A673 (cell line): ENCODE results near the gene ESRRB. TPM values are rescaled to one million over a fixed set of nuclear protein-coding genes. Genes with fewer than 3 reads are reported as not detected.

ENCODE experiments used
- BruUV-seq: library from RNA; stranded (reverse); fragments of 400-500 nt; replicated peaks from 2 replicates; lab custom pipeline; 2021; lab: Mats Ljungman, UMichigan
- CTCF ChIA-PET: fragments of 300-600 bp; sonication (Branson Sonifier 250); formaldehyde crosslinking; loops from one replicate; lab custom pipeline; 2022; ENCODE audit warnings: antibody characterized with exemption; lab: Charles Lee
- POLR2A ChIA-PET: fragments of 300-600 bp; sonication (Branson Sonifier 250); formaldehyde crosslinking; loops from one replicate; lab custom pipeline; 2022; ENCODE audit warnings: antibody characterized with exemption; ENCODE audit not compliant: low non-redundant PET; lab: Charles Lee
- DNase-seq: peaks from one replicate; pipeline ENCODE4 v3.0.0-alpha.2; 2015; ENCODE audit warnings: low spot score
- H3K27ac ChIP-seq: fragments of 200-600 bp; sonication (generic); 2 replicates; pipeline ENCODE4 v1.5.1; 2016; ENCODE audit warnings: mixed run types, low read depth, mild to moderate bottlenecking, mixed read lengths, antibody characterized with exemption, low read length; ENCODE audit not compliant: poor library complexity, severe bottlenecking
- H3K27me3 ChIP-seq: fragments of 200-600 bp; sonication (generic); replicated peaks from 2 replicates; pipeline ENCODE4 v1.6.1; 2017; ENCODE audit warnings: mixed run types, low read depth, mild to moderate bottlenecking, mixed read lengths, antibody characterized with exemption, low read length; ENCODE audit not compliant: insufficient read depth, poor library complexity
- H3K36me3 ChIP-seq: fragments of 200-600 bp; sonication (generic); 2 replicates; pipeline ENCODE4 v1.6.1; 2016; ENCODE audit warnings: mixed run types, mild to moderate bottlenecking, mixed read lengths, antibody characterized with exemption, low read length; ENCODE audit not compliant: insufficient read depth, poor library complexity, severe bottlenecking
- H3K4me1 ChIP-seq: fragments of 200-600 bp; sonication (generic); 2 replicates; pipeline ENCODE4 v1.6.1; 2017; ENCODE audit warnings: mixed run types, mild to moderate bottlenecking, mixed read lengths, antibody characterized with exemption, low read length; ENCODE audit not compliant: insufficient read depth, poor library complexity, severe bottlenecking
- H3K4me3 ChIP-seq: fragments of 200-600 bp; sonication (generic); 2 replicates; pipeline ENCODE4 v1.5.1; 2016; ENCODE audit warnings: low read depth, mixed run types, mild to moderate bottlenecking, mixed read lengths, low read length; ENCODE audit not compliant: poor library complexity, severe bottlenecking
- H3K9me3 ChIP-seq: fragments of 200-600 bp; sonication (generic); 2 replicates; pipeline ENCODE4 v1.6.1; 2016; ENCODE audit warnings: mixed run types, low read depth, mild to moderate bottlenecking, mixed read lengths, antibody characterized with exemption, low read length; ENCODE audit not compliant: poor library complexity, severe bottlenecking
- EZH2 ChIP-seq: fragments of 200-600 bp; sonication (generic); IDR thresholded peaks from 2 replicates; pipeline ENCODE4 v1.6.1; 2017; ENCODE audit warnings: borderline replicate concordance, low read depth, mild to moderate bottlenecking, mixed read lengths, antibody characterized with exemption, low read length; ENCODE audit not compliant: poor library complexity, severe bottlenecking
- intact Hi-C: fragments of 100-400 bp; cut with micrococcal nuclease; formaldehyde crosslinking; loops from one replicate; pipeline ENCODE4 v1.10.0; 2022; ENCODE audit not compliant: unreplicated experiment
- total RNA-seq: library from RNA; stranded (reverse); gene quantifications from 2 replicates; pipeline ENCODE4 v1.2.3, GENCODE V29; 2021
- TF ChIP-seq, protein P1 (sequence below): fragments of 300-800, 200-600 bp; sonication (generic); conservative IDR thresholded peaks from 2 replicates; pipeline ENCODE4 v1.5.1; 2017; ENCODE audit warnings: low read depth, mild to moderate bottlenecking, antibody characterized with exemption, low read length, moderate library complexity, mixed read lengths

The ESRRB gene
- total RNA-seq, 1 experiment from 2014 or later, result 0.47 TPM

DNA sequence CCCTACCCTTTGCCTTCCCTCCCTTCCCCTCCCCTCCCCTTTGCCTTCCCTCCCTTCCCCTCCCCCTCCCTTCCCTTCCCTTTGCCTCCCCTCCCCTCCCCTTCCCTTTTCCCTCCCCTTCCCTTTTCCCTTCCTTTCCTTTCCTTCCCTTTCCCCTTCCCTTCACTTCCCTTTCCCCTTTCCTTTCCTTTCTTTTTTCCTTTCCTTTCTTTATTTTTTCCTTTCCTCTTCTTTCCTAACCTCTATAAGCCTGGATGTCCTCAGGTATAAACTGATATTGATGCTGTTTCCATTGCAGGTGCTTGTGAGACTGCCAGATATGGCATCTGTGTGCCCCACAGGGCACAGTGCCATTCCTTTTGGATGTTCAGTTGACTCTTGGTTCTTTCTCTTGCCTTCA lies 163.2 kb downstream of the ESRRB start:
- ChIA-PET POLR2A (no interaction called here), CTCF (no interaction called here)
- Histone ChIP-seq H3K4me3 (no peak overlapping the region), H3K27ac (no peak overlapping the region), H3K4me1 (peaks cover 37% of the 10 kb centered on the region), H3K27me3 (no peaks in the 10 kb centered on the region), H3K36me3 (no peaks in the 10 kb centered on the region), H3K9me3 (no peaks in the 10 kb centered on the region)
- BruUV-seq, result no TSS peak
- intact Hi-C loops, result no loop called here
- no peak for DNase-seq
- TF ChIP-seq EZH2, result no peak
- TF ChIP-seq, protein P1, sequence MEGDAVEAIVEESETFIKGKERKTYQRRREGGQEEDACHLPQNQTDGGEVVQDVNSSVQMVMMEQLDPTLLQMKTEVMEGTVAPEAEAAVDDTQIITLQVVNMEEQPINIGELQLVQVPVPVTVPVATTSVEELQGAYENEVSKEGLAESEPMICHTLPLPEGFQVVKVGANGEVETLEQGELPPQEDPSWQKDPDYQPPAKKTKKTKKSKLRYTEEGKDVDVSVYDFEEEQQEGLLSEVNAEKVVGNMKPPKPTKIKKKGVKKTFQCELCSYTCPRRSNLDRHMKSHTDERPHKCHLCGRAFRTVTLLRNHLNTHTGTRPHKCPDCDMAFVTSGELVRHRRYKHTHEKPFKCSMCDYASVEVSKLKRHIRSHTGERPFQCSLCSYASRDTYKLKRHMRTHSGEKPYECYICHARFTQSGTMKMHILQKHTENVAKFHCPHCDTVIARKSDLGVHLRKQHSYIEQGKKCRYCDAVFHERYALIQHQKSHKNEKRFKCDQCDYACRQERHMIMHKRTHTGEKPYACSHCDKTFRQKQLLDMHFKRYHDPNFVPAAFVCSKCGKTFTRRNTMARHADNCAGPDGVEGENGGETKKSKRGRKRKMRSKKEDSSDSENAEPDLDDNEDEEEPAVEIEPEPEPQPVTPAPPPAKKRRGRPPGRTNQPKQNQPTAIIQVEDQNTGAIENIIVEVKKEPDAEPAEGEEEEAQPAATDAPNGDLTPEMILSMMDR, result no peak

DNA sequence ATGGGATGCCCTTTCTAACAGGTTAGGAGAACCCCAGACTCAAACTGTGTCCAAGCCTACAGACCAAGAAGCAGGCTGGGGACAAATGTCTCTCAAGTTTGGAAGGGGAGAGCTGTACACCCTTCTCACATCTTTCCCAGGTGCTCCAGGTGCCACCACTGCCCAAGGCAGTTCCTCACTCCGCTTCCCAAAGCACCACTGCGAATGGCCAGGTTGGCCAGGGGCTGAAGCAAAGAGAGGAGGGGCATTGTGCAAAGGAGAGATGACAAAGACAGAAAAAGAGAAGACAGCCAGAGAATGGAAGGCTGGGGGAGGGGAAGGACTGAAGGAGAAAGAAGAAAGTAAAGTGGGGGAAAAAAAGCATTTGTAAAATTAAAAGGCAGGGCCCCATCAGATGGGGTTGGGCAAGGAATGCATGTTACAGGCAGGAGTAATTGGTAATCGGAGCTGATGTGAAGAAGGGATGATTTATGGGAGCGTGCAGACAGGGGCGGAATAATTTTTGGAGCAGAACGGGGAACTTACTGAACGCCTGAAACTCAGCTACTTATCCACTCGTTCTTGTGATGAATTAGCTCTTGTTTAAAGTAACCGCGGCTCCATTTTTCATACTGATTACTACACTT lies 165.8 kb downstream of the ESRRB start:
- POLR2A ChIA-PET, result no interaction called here

DNA sequence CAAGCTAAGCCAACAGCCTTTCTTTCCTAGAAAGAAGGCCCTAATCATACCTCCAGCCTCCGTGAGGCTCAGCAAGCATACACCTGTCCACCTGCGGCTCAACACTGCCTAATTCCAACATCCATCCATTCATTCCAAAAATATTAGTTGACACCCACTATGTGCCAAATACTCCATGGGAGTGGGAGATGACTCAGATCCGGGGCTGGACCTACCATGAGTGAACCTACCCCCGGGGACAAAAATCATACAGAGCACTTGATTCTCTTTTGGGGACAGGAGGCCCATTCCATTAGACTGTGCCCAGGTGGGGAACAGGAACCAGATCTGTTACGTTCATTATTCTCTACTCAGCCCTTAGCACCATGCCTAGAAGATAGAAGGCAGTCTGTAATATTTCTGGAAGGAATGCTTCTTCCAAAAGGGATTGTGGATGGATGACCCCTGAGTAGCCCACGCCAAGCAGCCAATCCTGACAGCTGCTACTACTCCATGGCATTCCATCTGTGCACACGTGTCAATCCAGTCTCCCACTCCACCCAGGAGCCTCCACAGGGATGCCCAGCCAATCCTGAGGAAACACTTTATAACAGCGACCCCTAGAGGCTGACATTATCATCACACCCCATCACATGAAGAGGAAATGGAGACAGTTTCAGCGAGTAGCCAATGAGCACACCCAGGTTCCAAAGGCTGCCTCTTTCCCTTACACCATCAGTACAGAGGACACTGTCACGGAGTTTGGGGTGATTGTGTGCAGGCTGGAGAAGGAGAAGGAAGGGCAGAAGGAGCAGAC lies 170.7 kb downstream of the ESRRB start:
- Histone ChIP-seq H3K27ac (peak overlapping the region; percentile 63), H3K4me1 (peaks cover 41% of the 10 kb centered on the region), H3K4me3 (no peak overlapping the region), H3K36me3 (no peaks in the 10 kb centered on the region), H3K9me3 (no peaks in the 10 kb centered on the region), H3K27me3 (no peaks in the 10 kb centered on the region)
- TF ChIP-seq, protein P1, result peak; percentile 91
- no peak for TF ChIP-seq EZH2
- peak; percentile 87 for DNase-seq
- ChIA-PET CTCF (interaction anchor here (0.5 kb wide), 1 partner anchor 11 kb away, joined by 3 read pairs; no protein-coding TSS in a partner anchor), POLR2A (no interaction called here)
- intact Hi-C loops, result no loop called here
- no TSS peak for BruUV-seq

More for the DNA sequence above, 165.8 kb downstream of the ESRRB start:
- Histone ChIP-seq H3K9me3 (no peaks in the 10 kb centered on the region), H3K4me1 (peaks cover 53% of the 10 kb centered on the region), H3K27me3 (no peaks in the 10 kb centered on the region), H3K4me3 (peak overlapping the region; percentile 5), H3K36me3 (no peaks in the 10 kb centered on the region), H3K27ac (peak overlapping the region; percentile 64)
- DNase-seq, result peak; percentile 79
- CTCF ChIA-PET, result no interaction called here
- BruUV-seq, result no TSS peak
- intact Hi-C loops, result no loop called here
- TF ChIP-seq, protein P1, result no peak
- TF ChIP-seq EZH2, result no peak
